H1 (cell line): ENCODE data around the gene DOK3.

Experiments used
- JUND ChIP-seq: IDR thresholded peaks from 2 replicates; pipeline ENCODE4 v1.6.1; 2011; ENCODE audit warnings: mild to moderate bottlenecking, improper control_type of control experiment, low read length
- TEAD4 ChIP-seq: IDR thresholded peaks from 2 replicates; pipeline ENCODE4 v1.6.1; 2012; ENCODE audit warnings: low read depth, low read length, inconsistent platforms, mixed read lengths
- TF ChIP-seq, protein P1 (sequence below), 3 experiments: IDR thresholded peaks; 1 replicate in 2 of 3; 2 replicates in 1 of 3; pipeline versions ENCODE4 v1.5.1 to v1.6.1; 2011; ENCODE audit warnings: low read length in 3 of 3, mild to moderate bottlenecking in 3 of 3, inconsistent platforms in 2 of 3, low read depth in 1 of 3, moderate library complexity in 1 of 3; ENCODE audit not compliant: insufficient read depth in 1 of 3; ENCODE audit errors: control extremely low read depth in 1 of 3

DNA sequence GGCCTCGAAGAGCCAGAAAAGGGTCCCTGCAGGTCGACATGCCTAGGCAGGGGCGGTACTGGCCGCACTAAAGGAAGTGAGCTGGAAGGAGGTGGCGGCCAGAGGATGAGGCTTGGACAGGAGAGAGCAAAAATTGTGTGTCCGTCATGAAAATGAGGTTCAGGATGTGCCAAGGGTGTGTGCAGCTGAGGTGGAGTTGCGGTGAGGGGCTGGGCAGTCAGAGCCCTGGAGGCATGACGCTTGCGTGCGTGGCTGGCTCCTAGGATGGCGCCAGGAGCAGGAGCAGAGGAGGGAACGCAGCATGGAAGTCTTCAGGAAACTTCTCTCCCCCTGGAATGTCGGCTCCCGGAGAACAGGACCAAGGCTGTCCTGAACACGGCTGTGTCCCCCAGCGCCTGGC lies 6.7 kb downstream of the DOK3 start:
- TF ChIP-seq, protein P1, sequence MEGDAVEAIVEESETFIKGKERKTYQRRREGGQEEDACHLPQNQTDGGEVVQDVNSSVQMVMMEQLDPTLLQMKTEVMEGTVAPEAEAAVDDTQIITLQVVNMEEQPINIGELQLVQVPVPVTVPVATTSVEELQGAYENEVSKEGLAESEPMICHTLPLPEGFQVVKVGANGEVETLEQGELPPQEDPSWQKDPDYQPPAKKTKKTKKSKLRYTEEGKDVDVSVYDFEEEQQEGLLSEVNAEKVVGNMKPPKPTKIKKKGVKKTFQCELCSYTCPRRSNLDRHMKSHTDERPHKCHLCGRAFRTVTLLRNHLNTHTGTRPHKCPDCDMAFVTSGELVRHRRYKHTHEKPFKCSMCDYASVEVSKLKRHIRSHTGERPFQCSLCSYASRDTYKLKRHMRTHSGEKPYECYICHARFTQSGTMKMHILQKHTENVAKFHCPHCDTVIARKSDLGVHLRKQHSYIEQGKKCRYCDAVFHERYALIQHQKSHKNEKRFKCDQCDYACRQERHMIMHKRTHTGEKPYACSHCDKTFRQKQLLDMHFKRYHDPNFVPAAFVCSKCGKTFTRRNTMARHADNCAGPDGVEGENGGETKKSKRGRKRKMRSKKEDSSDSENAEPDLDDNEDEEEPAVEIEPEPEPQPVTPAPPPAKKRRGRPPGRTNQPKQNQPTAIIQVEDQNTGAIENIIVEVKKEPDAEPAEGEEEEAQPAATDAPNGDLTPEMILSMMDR (IDR thresholded peaks at IDR 0.05; ENCODE audit: control extremely low read depth in 1 of 3, insufficient read depth in 1 of 3, low read depth in 1 of 3, low read length in 3 of 3) = no peak
- TF ChIP-seq JUND (no peak), TEAD4 (no peak)
